Measurements from ENCODE around the gene RTN4RL1. TPM values are rescaled to one million over a fixed set of nuclear protein-coding genes. Genes with fewer than 3 reads are reported as not detected.

RTN4RL1 gene
- total and polyA plus RNA-seq, 12 donors = 1.3 to 9.4 (median 6.1) TPM

DNA sequence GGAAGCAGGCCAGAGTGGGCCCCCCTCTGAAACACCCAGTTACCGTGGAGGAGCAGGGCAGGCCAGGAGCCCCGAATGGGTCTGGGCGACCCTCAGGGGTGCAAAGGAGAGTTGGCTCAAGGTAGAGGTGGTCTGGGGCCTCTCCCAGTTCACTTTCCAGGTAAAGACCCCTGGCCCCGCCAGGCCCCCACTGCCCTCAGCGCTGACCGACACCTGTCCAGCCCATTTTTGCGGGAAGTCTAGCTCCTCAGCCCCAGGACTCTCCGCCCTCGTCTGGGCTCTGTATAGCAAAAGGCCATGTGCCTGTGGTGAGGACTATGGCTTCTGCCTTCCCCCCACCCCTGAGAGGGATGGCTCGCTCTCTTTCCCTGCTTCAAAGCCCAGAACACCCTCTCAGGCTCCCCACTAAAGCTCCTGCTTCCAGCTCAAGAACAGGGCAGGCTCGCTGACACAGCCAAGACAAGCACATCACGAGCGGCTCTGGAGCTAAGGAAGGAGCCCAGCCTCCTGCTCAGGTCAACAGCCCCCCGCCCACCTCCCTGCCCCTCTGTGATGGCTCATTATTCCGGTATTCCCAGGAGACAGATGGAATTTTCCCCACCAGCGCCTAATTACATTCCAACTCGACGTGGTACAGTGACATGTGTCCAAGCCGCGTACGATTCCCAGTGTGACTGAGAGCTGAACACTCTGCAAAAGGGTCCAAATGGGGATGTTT is 59.4 kb downstream of the RTN4RL1 start:
- Histone ChIP-seq H3K4me3 (no peak overlapping the region), H3K4me1 (replicated peaks in 1 of 2) (no peaks in the 10 kb centered on the region), H3K27ac (no peak overlapping the region), H3K27me3 (no peaks in the 10 kb centered on the region), H3K9me3 (replicated peaks in 1 of 3) (no peaks in the 10 kb centered on the region), H3K36me3 (replicated peaks in 1 of 2) (no peaks in the 10 kb centered on the region)
- TF ChIP-seq POLR2A (IDR thresholded peaks at IDR 0.05) = no peak
- TF ChIP-seq, protein P1, sequence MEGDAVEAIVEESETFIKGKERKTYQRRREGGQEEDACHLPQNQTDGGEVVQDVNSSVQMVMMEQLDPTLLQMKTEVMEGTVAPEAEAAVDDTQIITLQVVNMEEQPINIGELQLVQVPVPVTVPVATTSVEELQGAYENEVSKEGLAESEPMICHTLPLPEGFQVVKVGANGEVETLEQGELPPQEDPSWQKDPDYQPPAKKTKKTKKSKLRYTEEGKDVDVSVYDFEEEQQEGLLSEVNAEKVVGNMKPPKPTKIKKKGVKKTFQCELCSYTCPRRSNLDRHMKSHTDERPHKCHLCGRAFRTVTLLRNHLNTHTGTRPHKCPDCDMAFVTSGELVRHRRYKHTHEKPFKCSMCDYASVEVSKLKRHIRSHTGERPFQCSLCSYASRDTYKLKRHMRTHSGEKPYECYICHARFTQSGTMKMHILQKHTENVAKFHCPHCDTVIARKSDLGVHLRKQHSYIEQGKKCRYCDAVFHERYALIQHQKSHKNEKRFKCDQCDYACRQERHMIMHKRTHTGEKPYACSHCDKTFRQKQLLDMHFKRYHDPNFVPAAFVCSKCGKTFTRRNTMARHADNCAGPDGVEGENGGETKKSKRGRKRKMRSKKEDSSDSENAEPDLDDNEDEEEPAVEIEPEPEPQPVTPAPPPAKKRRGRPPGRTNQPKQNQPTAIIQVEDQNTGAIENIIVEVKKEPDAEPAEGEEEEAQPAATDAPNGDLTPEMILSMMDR (IDR thresholded peaks at IDR 0.05) = no peak
- WGBS, 4 donors = 82 to 84% (median 84%) methylated on average over 13 to 21 of the region's 21 CpGs
- no peak for DNase-seq
- intact Hi-C loops (cut with DNase I) = no loop called here

DNA sequence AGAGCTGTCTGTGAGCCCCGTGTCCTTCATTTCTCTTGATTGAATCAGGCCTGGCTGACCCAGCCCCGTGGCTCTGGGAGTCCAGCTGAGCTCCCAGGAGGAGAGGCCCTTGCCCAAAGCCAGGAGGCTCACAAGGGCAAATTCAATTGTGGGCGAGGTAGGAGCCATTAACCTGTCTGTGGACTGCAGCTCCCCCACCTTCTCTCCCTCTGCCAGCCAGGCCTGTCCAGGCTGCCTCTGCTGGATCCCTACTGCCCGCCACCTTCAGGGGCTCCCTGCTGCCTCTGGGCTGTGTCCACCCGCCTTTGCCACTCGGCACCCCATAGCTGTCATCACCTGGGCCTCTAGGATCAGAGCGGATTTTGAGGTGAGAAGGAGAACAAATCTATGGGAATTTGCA is 61.9 kb downstream of the RTN4RL1 start:
- no peak overlapping the region for H3K27ac ChIP-seq
- H3K27me3 ChIP-seq = no peaks in the 10 kb centered on the region
- H3K9me3 ChIP-seq (replicated peaks in 1 of 3) = no peaks in the 10 kb centered on the region
- no peak for TF ChIP-seq POLR2A (IDR thresholded peaks at IDR 0.05)
- TF ChIP-seq, protein P1 (IDR thresholded peaks at IDR 0.05) = no peak
- no peak for DNase-seq
- no peaks in the 10 kb centered on the region for H3K4me1 ChIP-seq (replicated peaks in 1 of 2)
- WGBS, 4 donors = 76 to 89% (median 87%) methylated on average over 6 to 7 of the region's 7 CpGs
- H3K4me3 ChIP-seq = no peak overlapping the region
- intact Hi-C loops (cut with DNase I) = no loop called here
- no peaks in the 10 kb centered on the region for H3K36me3 ChIP-seq (replicated peaks in 1 of 2)

DNA sequence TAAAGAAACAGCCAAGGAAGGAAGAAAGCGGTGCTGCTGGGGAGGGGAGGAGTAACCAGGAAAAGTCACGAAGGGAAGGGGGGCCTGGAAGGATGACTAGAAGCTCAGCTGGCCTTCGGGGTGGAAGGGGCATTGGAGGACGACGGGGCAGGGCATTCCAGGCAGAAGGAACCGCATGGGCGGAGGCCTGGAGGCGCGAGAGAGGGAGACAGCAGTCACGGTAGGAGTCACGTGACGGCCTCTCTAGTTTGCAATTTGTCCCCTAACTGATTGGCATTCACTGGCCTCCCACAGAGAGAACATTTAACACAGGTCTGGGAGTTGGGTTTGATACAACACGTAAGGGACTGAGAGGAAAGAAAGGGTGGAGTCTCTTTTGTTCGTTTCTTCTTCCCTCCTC is 63.9 kb downstream of the RTN4RL1 start:
- Histone ChIP-seq H3K36me3 (replicated peaks in 1 of 2) (no peaks in the 10 kb centered on the region), H3K4me3 (no peak overlapping the region), H3K27me3 (no peaks in the 10 kb centered on the region), H3K4me1 (replicated peaks in 1 of 2) (no peaks in the 10 kb centered on the region), H3K9me3 (replicated peaks in 1 of 3) (no peaks in the 10 kb centered on the region), H3K27ac (no peak overlapping the region)
- 79 to 85% (median 81%) methylated on average over 14 of the region's 14 CpGs for WGBS, 4 donors
- intact Hi-C loops (cut with DNase I) = no loop called here
- DNase-seq = no peak
- TF ChIP-seq, protein P1 (IDR thresholded peaks at IDR 0.05) = no peak
- no peak for TF ChIP-seq POLR2A (IDR thresholded peaks at IDR 0.05)

DNA sequence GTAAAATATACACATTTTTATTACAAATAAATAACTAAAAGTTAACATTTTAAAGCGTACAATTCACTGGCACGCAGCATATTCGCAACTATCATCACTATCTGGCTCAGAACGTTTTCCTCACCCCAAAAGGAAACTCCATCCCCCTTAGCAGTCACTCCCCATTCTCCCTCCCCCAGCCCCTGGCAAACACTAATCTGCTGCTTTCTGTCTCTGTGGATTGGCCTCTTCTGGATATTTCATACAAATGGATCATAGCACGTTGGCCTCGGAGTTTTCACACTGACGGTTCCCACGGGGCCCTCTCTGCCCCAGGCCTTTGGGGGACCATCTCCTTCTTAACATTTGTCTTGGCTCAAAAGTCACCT is 64.6 kb downstream of the RTN4RL1 start:
- intact Hi-C loops (cut with DNase I) = no loop called here

More for the DNA sequence above, 64.6 kb downstream of the RTN4RL1 start:
- WGBS, 4 donors = 63 to 77% (median 71%) methylated on average over 8 of the region's 8 CpGs
- Histone ChIP-seq H3K27ac (no peak overlapping the region), H3K4me1 (replicated peaks in 1 of 2) (no peaks in the 10 kb centered on the region), H3K9me3 (replicated peaks in 1 of 3) (no peaks in the 10 kb centered on the region), H3K36me3 (replicated peaks in 1 of 2) (no peaks in the 10 kb centered on the region), H3K4me3 (no peak overlapping the region), H3K27me3 (no peaks in the 10 kb centered on the region)
- no peak for TF ChIP-seq POLR2A (IDR thresholded peaks at IDR 0.05)
- no peak for DNase-seq
